Measurements from ENCODE around the gene MFAP4.

MFAP4 gene

GRCh38 chr17:19410091-19410490, 23.1 kb upstream of the MFAP4 start:
- no peak for DNase-seq (ENCODE audit: low read depth in 1 of 2, low spot score in 1 of 2)

- DNase-seq (ENCODE audit: low read depth in 1 of 2, low spot score in 1 of 2): no peak
Measured at GRCh38 chr17:19409509-19409908, 22.5 kb upstream of the MFAP4 start.

GRCh38 chr17:19409066-19409465, 22.1 kb upstream of the MFAP4 start:
- no peak for DNase-seq (ENCODE audit: low read depth in 1 of 2, low spot score in 1 of 2)

- DNase-seq (ENCODE audit: low read depth in 1 of 2, low spot score in 1 of 2): no peak
Measured at GRCh38 chr17:19408346-19408710, 21.3 kb upstream of the MFAP4 start.

- no peak for DNase-seq (ENCODE audit: low read depth in 1 of 2, low spot score in 1 of 2)
Measured at GRCh38 chr17:19407601-19408345, 20.8 kb upstream of the MFAP4 start.

- DNase-seq (ENCODE audit: low read depth in 1 of 2, low spot score in 1 of 2): no peak
Measured at GRCh38 chr17:19405114-19405513, 18.1 kb upstream of the MFAP4 start.

- DNase-seq (ENCODE audit: low read depth in 1 of 2, low spot score in 1 of 2): no peak
Measured at GRCh38 chr17:19404264-19404663, 17.3 kb upstream of the MFAP4 start.

- no peak for DNase-seq (ENCODE audit: low read depth in 1 of 2, low spot score in 1 of 2)
Measured at GRCh38 chr17:19403021-19403420, 16.0 kb upstream of the MFAP4 start.

GRCh38 chr17:19402171-19402570, 15.2 kb upstream of the MFAP4 start:
- DNase-seq (ENCODE audit: low read depth in 1 of 2, low spot score in 1 of 2): no peak

- DNase-seq (ENCODE audit: low read depth in 1 of 2, low spot score in 1 of 2): no peak
Measured at GRCh38 chr17:19401321-19402010, 14.5 kb upstream of the MFAP4 start.

- DNase-seq (ENCODE audit: low read depth in 1 of 2, low spot score in 1 of 2): no peak
Measured at GRCh38 chr17:19399750-19400450, 12.9 kb upstream of the MFAP4 start.

- DNase-seq (ENCODE audit: low read depth in 1 of 2, low spot score in 1 of 2): no peak
Measured at GRCh38 chr17:19398301-19399181, 11.6 kb upstream of the MFAP4 start.

- DNase-seq (ENCODE audit: low read depth in 1 of 2, low spot score in 1 of 2): no peak
Measured at GRCh38 chr17:19397556-19398041, 10.6 kb upstream of the MFAP4 start.

- no peak for DNase-seq (ENCODE audit: low read depth in 1 of 2, low spot score in 1 of 2)
Measured at GRCh38 chr17:19392303-19392702, 5.3 kb upstream of the MFAP4 start.

GRCh38 chr17:19391432-19391831, 4.4 kb upstream of the MFAP4 start:
- no peak for DNase-seq (ENCODE audit: low read depth in 1 of 2, low spot score in 1 of 2)

GRCh38 chr17:19390951-19391350, 4.0 kb upstream of the MFAP4 start:
- no peak for DNase-seq (ENCODE audit: low read depth in 1 of 2, low spot score in 1 of 2)

- no peak for DNase-seq (ENCODE audit: low read depth in 1 of 2, low spot score in 1 of 2)
Measured at GRCh38 chr17:19388791-19389785, 2.1 kb upstream of the MFAP4 start.

GRCh38 chr17:19387921-19388521, 1.0 kb upstream of the MFAP4 start:
- DNase-seq (ENCODE audit: low read depth in 1 of 2, low spot score in 1 of 2): no peak

Data from stimulated activated CD4-positive, alpha-beta T cell treated with anti-CD3 and anti-CD28 coated beads, Interleukin-15, amount 100 ng/mL, for 1 hour (primary cell).